GM18498 (cell line): Measurements from ENCODE around the gene CDKL5.

Experiments used
- ATAC-seq: cut with Tn5 transposase; IDR thresholded peaks from one replicate; pipeline ENCODE4 v1.9.1; 2021; ENCODE audit warnings: mild to moderate bottlenecking, moderate library complexity; ENCODE audit not compliant: unreplicated experiment

CDKL5 gene

DNA sequence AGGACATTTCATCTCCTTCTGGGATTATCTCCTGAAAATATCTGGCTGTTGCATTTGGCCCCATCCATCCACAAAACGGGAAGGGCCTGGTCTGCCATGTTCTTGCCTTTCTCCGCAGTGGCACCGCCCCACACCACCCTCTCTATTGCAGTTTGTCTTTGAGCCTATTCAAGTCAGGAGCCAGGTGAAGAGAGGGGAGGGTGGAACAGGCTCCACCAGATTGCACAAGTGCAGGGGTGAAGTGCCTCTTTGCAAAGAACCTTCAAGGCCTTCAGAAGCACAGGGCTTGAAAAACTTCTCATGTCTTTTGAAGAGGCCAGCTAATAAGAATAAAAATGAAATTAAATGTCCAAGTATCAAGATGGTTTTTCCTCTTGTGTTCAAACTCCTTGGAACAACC is 217.8 kb downstream of the CDKL5 start:
- no peak for ATAC-seq

DNA sequence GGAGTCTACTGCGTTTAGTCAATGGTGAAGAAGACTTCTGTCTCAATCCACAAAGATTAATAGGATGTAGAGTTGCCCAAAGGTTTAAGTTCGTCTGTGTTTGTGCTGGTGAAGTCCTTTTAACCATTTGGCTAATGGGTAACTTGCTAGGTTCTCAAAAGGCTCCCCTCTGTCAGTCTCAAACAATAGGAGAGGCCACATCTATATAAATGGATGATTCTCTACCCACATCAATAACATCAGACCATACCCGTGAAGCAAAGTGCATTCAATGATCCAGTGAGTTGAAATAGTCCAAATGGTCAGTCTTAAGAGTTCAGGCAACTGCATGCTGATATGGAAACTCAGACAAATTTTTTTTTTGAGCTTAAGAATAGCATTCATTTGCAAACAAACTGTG is 218.4 kb downstream of the CDKL5 start:
- ATAC-seq: no peak

DNA sequence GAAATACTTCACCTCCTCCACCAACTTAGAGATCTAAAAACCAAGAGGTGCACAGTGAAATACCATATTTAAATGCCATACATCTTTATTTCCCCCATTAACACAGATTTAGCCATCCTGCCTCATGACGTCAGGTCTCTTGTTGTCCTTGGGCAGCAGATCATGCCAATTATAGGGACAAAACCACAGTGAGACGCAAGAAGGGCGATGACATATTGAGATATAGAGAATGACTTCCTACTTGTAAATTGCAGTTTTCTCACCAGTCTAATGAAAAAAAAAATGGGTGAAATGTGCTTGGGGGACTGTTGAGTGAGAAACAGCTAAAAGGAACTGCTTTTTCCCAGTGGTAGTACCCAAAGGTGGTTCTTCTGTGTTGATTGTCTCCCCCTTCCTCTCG is 222.2 kb downstream of the CDKL5 start:
- ATAC-seq: no peak

DNA sequence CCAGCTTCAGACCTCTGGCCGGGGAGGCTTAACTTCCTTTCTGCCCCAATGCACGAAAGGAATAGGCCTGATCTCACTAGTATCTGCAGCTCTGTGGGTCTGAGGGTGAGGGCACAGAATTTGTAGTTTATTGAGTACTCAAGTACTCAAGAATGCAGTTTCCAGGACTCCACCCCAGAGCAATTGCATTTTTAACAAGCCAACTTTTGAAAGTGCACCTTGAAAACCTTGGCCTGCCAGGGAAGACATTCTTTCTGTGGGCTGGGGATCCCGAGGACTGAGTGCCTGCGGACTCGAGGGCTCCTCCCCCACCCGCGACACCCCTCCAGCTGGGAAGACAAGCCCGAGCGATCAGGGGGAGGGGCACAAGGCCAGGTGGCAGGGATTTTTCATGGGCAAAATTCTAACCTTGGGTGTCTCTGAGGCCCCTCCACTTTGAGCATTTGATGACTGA is 224.1 kb downstream of the CDKL5 start:
- no peak for ATAC-seq

DNA sequence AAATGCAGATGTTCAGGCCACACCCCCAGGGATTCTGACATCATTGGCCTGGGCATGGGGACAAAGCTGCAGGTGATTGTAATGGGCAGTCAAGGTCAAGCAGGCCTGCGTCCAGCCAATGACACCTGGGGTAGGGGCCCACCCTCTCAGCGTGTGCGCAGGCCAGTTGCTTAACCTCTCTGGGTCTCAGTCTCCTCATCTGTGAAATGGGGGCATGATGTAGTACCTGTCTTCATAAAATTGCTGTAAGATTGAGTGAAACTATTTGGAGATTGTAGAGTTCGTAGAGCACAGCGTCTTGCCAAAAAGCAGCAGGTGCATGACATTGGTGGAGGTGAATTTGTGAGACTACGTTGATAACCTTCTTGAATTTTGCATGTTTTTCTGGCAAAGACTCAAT is 225.3 kb downstream of the CDKL5 start:
- no peak for ATAC-seq

DNA sequence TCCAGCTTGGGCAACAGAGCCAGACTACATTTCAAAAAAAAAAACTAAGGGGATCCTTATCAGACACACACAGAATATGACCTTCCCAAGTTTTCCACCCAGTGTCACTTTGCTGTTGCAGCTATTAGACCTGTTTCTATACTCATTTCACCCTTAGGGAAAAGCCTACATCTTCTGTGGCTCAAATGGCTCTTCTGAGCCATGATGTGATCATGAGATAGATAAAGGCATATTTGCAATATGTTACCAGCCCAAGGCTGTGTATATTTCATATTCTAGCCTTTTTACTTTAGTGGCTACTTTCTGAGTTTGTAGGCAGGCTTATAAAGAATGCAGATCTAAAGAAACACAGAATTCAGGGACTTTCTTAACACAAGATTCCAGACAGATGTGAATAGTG is 227.2 kb downstream of the CDKL5 start:
- ATAC-seq: no peak

DNA sequence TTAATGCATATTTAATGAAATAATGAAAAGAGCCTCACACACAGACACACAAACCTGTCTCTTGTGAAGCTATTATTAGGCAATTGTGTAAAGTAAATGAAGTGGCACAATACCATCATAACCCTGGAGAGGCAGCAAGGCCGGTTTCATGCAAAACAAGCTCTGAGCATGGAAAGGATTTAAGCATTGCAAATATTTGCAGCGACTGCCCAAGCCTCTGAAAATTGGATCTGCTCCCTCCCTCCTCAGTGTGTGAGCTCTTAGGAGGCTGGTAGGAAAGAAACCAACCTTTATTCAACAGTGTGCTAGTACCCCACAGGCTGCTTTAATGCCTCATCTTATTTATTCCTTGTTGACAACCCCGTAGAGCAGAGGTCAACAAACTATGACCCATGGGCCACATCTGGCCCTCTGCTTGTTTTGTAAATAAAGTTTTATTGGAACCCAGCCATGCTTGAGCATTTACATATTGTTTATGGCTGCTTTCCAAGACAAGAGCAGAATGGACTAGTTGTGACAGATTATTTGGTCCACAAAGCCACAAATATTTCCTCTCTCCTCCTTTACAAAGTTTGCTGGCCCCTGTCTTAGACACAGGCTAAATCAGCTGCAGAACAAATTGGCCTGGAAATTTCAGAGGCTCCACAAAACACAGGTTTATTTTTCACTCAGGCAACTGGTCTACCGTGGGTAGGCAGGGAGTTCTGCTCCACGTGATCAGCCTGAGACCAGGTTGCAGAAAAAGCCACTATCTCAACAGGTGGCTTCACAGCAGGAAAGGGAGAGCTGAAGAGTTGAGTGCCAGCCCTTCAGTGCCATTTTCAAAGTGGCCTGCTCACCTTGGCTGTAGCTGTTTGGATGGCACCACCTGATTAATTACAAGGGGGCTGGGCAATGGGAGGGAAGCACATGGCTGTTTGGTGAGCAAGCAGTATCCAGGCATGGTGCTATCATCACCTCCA is 229.7 kb downstream of the CDKL5 start:
- ATAC-seq: no peak

DNA sequence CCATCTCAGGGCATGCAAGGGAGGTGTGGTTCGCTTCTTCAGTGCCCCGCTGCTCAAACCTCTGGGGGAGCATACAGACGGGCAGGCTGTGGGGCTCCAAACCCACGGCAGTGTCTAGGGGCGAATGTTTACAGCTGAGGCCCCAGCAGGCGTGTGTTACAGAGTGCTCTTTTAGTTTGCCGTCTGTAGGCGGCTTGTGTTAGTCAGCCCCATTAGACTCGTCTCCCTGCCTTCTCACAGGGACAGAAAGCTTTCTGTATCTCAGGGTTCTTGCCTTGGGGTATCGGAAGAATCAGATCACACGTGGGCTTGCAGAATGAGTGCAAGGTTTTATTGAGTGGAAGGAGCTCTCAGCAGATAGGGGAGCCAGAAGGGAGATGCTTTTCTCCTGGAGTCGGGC is 235.9 kb downstream of the CDKL5 start:
- ATAC-seq: no peak

DNA sequence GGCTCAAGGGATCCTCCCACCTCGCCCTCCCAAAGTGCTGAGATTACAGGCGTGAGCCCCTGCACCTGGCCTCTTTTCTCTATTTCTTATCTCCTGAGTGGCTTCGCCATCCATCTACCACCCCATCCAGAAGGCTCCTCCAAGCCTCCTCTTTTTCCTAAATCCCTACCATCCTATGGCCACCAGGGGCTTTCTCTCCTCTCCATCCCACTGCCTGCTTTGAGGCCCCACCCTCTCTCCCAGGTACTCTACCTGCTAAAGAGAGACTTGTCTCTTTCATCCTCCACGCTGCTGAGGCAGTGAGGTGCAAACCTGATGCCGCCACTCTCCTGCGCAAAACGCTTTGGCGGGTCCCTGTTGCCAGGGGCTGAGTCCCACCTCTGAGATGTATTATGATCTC is 239.5 kb downstream of the CDKL5 start:
- ATAC-seq: no peak

DNA sequence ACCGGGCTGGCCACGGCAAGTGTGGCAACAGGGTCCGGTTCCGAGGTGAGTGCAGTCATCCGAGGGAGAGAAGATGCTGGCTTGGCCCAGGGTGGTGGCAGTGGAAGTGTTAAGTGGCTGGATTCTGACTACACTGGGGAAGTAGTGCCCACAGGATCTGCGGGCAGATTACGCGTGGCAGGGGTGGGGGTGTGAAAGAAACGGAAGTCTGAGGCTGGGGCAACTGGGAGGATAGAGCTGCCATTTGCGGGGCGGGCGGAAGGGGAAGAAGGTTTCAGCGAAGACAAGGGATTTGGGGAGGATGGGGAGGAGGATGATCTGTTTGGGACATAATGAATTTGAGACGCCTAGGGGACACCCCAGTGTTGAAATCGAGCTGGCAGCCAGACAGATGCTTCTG is 241.2 kb downstream of the CDKL5 start:
- ATAC-seq: no peak

DNA sequence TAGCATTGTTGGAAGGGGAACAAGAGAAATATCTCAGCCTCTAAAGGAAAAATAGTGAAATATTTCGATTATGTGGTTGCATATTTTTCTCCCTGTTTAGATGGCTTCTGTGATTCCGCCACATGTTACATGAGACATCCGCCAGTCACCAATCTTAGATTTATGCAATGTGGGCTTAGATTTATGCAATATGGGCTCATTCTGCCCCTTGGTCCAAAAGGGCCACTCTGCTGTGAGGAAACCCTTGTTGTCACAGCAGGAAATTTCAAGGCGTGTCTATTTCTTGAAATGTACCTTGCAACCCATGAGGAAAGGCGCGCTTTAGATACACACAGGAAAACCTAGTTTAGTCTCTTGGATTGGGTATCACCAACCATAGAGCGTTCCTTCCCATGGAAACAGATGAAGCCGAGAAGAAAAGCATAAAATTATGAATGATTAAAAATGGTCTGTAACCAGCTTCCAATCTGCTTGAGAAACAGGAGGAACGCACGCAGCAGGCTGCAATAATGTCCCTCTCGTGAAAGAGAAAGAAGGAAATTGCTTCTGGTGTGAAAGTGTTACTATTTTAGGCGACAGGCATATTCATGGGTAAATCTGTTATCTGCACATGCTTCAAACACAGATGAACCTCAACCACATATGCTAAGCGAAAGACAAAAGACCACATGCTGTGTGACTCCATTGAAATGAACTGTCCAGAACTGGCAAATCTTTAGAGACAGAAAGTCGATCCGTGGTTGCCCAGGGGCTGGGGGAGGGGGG is 242.8 kb downstream of the CDKL5 start:
- ATAC-seq: no peak

DNA sequence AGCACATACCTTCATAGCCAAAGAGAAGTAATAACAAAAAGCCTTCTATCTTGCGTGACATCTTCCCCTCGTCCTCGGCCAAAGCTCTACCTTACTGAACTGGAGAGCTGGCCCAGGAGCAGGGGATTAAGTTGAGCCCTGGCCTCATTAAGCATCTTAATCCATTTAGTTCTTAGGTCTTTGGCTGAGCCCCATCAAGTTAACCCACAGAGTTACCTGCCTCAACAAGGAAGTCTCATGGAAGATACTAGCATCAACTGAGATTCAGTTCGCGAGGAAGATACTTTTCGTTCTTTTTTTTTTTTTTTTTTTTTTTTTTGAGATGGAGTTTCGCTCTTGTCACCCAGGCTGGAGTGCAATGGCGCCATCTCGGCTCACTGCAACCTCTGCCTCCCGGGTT is 246.6 kb downstream of the CDKL5 start, which contains the start of gene RS1:
RS1 (minus strand) TSS at position 101 of the 400 bp plus-strand sequence; CDS start at position 61, 40 bp downstream.
- ATAC-seq: no peak

DNA sequence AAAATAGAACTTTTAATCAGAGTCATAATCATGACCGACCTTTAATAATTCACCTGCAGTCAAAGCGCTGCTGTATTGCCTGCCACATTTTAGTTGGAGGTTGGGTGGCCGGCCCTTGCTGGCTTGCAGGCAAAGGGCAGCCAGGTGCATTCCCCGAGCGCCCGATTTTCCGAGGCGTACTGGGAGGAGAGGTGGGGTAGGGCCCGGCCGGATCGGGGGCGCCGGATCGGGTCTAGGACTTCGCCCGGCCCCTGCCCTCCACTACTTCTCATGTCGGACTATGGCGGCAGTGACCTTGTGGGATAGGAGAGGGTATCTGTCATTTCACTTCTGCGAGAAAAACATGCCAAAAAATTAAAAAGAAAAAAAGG is 249.0 kb downstream of the CDKL5 start:
- peak; percentile 46 for ATAC-seq

DNA sequence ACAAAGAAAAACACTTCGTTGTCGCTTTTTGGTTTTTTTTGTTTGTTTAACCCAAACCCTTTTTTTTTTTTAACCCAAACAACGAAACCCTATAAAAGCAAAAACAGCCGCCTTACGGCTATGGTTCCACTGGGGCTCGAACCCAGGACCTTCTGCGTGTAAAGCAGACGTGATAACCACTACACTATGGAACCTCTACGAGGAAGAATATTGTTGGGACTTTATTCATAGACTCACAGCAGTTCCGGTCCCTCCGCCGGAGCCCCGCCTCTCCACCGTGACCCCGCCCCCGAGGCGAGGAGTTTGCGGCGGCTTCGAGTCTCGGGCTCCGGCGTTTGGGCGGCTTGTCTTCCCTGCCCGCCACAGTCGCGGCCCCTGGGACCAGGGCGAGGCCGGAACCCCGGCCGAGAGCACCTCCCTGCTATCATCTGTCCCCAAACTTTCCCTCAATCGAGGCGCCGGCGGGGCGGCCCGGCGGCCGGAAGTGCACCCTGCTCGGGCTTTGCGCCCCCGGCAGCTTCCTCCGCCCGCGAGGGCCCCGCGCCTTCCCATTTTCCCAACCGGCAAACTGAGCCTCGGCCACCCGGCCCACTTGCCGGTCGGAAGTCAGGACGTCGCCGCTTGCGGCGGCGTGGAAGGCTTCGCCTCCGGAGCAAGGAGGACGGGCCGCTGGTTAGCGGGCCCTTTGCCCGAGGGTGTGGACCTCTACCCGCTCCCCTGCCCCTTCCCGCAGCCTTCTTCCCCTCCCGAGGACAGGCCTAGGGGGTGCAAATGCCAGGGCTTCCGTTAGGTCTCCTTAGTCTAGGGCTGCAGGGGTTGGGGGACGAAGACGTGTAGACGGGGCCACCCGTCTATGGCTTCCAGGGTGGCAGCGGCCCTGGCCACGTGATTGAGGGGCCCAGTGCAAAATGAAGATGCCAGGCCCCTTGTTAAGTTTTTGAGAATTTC is 249.7 kb downstream of the CDKL5 start:
- ATAC-seq: peak; percentile 85

DNA sequence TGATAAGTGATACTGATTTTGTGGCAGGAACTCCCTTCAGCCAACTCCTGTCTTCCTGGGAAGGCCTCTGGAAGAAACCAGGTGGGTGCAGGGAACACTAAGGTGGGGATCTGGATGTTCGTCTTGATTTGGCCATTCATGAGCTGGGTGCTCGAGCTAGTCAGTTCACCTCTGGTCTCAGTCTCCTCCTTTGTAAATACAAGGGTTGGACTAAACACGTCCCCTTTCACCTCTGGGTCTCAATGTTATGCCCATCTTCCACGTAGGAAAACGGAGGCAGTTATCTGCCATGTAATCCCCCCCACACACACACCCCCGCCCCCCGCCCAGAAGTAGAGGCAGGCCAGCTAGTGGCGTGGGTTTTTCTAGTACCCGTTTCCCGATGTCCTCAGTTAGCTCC is 250.6 kb downstream of the CDKL5 start:
- no peak for ATAC-seq

DNA sequence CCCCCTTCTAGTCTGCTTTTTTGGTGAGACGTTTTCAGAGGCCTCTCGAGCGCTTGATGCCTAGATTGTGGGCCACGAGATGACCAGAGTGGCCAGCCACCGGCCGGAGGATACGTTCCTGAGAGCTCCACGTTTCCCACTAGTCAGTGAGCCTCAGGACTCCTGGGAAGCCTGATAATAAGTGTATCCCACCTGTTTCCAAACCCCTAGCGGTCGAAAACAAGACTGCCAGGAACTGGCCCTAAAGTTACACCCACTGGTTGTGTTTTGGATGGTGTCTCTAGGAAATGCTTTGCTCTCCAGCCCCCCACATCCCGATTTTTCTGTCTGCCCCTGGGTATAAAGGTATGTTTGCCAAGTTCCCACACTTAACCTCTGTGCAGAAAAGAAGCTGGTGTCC is 251.1 kb downstream of the CDKL5 start:
- no peak for ATAC-seq

DNA sequence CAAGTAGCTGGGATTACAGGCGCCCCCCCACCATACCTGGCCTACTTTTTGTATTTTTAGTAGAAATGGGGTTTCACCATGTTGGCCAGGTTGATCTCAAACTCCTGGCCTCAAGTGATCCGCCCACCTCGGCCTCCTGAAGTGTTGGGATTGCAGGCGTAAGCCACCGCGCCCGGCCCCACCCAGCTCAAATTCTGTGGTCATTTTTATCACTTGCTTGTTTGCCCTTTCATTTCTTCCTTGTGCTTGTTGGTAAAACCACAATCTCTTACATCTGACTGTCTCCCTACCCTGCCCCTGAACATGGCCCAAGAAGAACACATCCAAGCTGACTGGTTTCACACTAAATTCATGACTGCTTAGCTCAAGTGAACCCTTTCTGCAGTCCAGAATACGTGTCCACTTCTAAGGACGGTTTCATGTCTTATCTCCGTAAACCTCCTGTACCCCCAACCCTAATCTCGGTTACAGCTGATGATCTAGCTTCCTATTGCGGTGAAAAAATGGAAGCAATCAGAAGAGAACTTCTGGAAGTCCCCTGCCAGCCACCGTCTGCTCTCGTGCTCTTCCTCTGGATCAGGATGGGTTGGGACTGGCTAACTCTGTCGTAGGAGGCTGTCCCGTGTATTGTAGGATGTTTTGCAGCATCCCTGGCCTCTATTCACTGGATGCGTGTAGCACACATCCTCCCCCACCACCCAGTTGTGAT is 251.9 kb downstream of the CDKL5 start:
- ATAC-seq: no peak

DNA sequence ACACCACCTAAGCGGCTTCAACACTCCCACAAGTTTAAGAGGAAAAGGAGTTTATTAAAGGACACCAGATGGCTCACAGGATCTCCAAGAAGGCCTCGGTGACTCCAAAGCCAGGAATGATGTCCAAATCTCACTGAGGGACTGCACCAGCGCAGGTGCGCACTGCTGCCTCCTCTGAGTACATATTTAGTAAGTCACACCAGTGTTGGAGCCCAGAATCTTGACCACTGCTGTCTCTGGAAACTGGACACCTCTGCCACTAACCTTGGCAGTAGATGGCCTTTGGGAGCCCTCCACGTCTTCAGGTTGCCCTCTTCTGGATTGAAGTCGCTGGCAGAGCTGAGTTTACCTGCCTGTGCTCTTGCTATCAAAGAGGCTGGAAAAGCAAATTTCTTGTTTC is 256.6 kb downstream of the CDKL5 start:
- ATAC-seq: no peak

DNA sequence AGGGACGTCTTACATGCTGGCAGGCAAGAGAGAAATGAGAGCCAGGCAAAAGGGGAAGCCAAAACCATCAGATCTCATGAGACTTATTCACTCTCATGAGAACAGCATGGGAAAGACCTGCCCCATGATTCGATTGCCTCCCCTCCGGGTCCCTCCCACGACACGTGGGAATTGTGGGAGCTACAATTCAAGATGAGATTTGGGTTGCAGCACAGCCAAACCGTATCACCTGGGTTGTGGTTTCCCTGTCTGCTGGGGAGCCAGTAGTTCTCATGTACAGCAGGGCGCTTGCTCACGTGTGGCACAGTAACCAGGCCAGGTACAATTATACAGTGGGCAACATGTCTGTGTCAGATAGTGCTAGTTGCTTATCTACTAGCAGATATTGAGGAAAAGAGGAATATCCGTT is 257.6 kb downstream of the CDKL5 start:
- ATAC-seq: no peak

DNA sequence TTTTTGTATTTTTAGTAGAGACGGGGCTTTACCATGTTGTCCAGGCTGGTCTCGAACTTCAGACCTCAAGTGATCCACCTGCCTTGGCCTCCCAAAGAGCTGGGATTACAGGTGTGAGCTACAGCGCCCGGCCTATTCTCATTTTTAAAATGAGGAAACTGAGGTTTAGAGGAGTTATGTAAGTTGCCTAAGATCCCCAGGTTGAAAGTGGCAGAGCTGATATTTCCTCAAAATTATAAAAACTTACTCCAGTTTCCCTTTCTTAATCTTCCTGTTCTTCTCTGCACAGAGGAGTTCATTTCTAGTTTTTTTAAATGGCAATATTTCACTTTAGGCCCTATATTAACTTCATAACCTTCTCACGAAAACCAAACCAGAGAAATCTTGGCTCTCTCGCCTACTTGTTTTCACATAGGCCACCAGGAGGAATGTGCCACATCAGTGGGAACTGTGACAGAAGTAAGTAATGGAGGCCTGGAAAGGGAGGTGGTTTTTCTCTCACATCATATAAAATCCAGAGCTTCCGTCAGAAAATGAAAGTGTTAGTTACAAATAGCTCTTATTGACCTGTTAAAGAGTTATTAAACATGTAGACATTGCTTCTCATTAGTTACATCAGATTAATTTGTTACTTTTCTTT is 262.6 kb downstream of the CDKL5 start:
- no peak for ATAC-seq
